ENCODE results near the gene MYO7B.

The MYO7B gene

GRCh38 chr2:127568128-127568527 lies 32.6 kb downstream of the MYO7B start:
- no peak for ATAC-seq
- TF ChIP-seq POU6F1 (CRISPR knock-in tag; IDR thresholded peaks at IDR 0.05; ENCODE audit: borderline replicate concordance, low read depth) (no peak), PPARA (CRISPR knock-in tag; IDR thresholded peaks at IDR 0.05; ENCODE audit: borderline replicate concordance) (no peak), TSHZ2 (CRISPR knock-in tag; IDR thresholded peaks at IDR 0.05) (no peak), ZC3H10 (CRISPR knock-in tag; IDR thresholded peaks at IDR 0.05) (no peak), ZNF565 (CRISPR knock-in tag; conservative IDR thresholded peaks at IDR 0.05; ENCODE audit: low read depth) (no peak), ZFP30 (CRISPR knock-in tag; IDR thresholded peaks at IDR 0.05) (no peak), ZNF70 (CRISPR knock-in tag; IDR thresholded peaks at IDR 0.05) (no peak), GLIS3 (CRISPR knock-in tag; IDR thresholded peaks at IDR 0.05) (no peak), TOX (CRISPR knock-in tag; IDR thresholded peaks at IDR 0.05; ENCODE audit: borderline replicate concordance) (no peak), CSDC2 (CRISPR knock-in tag; IDR thresholded peaks at IDR 0.05) (no peak), BACH2 (CRISPR knock-in tag; IDR thresholded peaks at IDR 0.05; ENCODE audit: borderline replicate concordance) (no peak), ZNF8 (CRISPR knock-in tag; IDR thresholded peaks at IDR 0.05) (no peak), RARB (CRISPR knock-in tag; IDR thresholded peaks at IDR 0.05) (no peak)

- no peak for ATAC-seq
- TF ChIP-seq BACH2 (CRISPR knock-in tag; IDR thresholded peaks at IDR 0.05; ENCODE audit: borderline replicate concordance) (no peak), ZNF8 (CRISPR knock-in tag; IDR thresholded peaks at IDR 0.05) (no peak), ISL1 (CRISPR knock-in tag; IDR thresholded peaks at IDR 0.05) (no peak), ZC3H10 (CRISPR knock-in tag; IDR thresholded peaks at IDR 0.05) (no peak), OSR1 (CRISPR knock-in tag; IDR thresholded peaks at IDR 0.05) (no peak), ARNTL (CRISPR knock-in tag; IDR thresholded peaks at IDR 0.05; ENCODE audit: borderline replicate concordance, low read depth) (no peak), TCF4 (CRISPR knock-in tag; IDR thresholded peaks at IDR 0.05; ENCODE audit: borderline replicate concordance) (no peak), POU6F1 (CRISPR knock-in tag; IDR thresholded peaks at IDR 0.05; ENCODE audit: borderline replicate concordance, low read depth) (no peak), PPARA (CRISPR knock-in tag; IDR thresholded peaks at IDR 0.05; ENCODE audit: borderline replicate concordance) (no peak), TSHZ2 (CRISPR knock-in tag; IDR thresholded peaks at IDR 0.05) (no peak), CSRNP3 (CRISPR knock-in tag; IDR thresholded peaks at IDR 0.05) (no peak), GLIS3 (CRISPR knock-in tag; IDR thresholded peaks at IDR 0.05) (no peak), ZFP3 (CRISPR knock-in tag; IDR thresholded peaks at IDR 0.05) (no peak)
These were observed 34.2 kb downstream of the MYO7B start for GRCh38 chr2:127569666-127570065.

All from SK-N-SH treated with all-trans-retinoic acid at 6 μM for 48 hours (cell line).